ENCODE measurements around the gene STX7. TPM values are rescaled to one million over a fixed set of nuclear protein-coding genes. Genes with fewer than 3 reads are reported as not detected.

STX7 gene
- total and polyA plus RNA-seq, 2 experiments from 2014 or later, result 47.2 to 59.8 TPM

DNA sequence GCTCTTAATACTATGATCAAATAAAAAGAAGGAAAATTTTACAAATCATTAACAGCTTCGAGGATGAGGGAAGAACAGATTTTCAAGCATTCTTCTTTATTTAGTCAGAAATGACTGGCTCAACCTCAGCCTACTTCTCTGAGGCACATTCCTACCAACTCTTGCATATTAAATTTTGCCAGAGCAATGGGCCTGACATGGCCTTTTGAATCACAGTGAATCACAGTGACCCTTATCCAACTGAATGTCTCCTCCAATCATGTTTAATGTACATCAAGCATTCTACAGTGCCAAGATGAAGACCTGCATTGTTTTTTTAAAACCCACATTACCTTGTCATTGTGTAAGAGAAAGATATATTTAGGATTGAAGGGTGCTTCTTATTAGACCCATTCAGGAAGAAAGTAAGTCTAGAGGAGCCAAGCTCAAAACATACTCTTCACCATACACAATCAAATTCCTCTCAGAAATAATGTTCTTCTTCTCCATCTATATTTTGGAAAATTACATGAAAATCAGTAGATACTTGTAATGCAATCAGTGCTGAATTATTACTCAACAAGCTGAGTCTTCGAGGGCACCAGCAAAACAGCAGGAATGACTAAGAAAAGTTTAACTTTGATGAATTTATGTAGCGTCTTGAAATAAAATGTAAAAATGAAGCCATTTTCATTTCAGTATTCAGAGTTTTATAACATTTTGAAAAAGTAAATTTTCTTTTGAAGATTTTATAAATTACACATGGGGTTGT, 67.5 kb downstream of the STX7 start:
- no peaks in the 10 kb centered on the region for H4K20me1 ChIP-seq (ENCODE audit: insufficient read depth)
- 1 to 2% methylated on average over 3 of the region's 3 CpGs for WGBS, 2 experiments (ENCODE audit: low coverage in 1 of 2, low lambda C conversion rate in 2 of 2, missing lambda C conversion rate in 2 of 2)
- H3K9me3 ChIP-seq (ENCODE audit: low read depth), result no peaks in the 10 kb centered on the region
- DNase-seq, result peak; percentile 96
- no peaks in the 10 kb centered on the region for H3K79me2 ChIP-seq (ENCODE audit: insufficient read depth)
- TF ChIP-seq EZH2 (IDR thresholded peaks at IDR 0.05; ENCODE audit: insufficient read depth, poor library complexity, severe bottlenecking) (no peak), EZH2phosphoT487 (IDR thresholded peaks at IDR 0.05; ENCODE audit: insufficient read depth, low read depth) (peak; percentile 91)
- in situ Hi-C loops (cut with MboI), result no loop called here
- peaks cover 16% of the 10 kb centered on the region; the same call in 1 of the 2 replicates for H3K36me3 ChIP-seq (ENCODE audit: low read depth)
- H2AFZ ChIP-seq, result no peak overlapping the region
- H3F3A ChIP-seq (ENCODE audit: insufficient read depth), result peaks cover 42% of the 10 kb centered on the region
- peak overlapping the region; percentile 74 for H3K4me2 ChIP-seq (ENCODE audit: unreplicated experiment)
- H3K27ac ChIP-seq, result peak overlapping the region; percentile 88
- H3K27me3 ChIP-seq (replicated peaks; ENCODE audit: insufficient read depth), result no peaks in the 10 kb centered on the region
- peak overlapping the region; percentile 40 for H3K4me3 ChIP-seq
- peaks cover 37% of the 10 kb centered on the region for H3K4me1 ChIP-seq (ENCODE audit: insufficient read depth)
- H3K9ac ChIP-seq, result peak overlapping the region; percentile 43
- H3K9me2 ChIP-seq (ENCODE audit: insufficient read depth), result no peaks in the 10 kb centered on the region

DNA sequence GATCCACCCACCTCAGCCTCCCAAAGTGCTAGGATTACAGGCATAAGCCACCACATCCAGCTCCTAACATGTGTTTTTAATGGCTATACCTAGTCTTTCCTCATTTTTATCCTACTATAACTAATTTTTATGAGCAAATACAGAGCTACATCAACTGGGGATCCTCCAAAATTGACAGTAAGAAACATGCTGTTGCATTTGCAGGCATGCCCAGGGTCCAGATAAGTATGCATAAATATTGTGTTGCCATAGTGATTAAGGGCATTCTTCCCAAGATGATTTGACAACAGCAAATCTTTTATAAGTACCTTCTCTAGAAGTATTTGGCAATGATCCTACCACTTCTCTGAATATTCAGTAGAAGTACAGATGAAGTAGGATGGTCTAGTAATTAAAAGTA, 69.7 kb downstream of the STX7 start:
- in situ Hi-C loops (cut with MboI), result no loop called here
- DNase-seq, result peak; percentile 34

DNA sequence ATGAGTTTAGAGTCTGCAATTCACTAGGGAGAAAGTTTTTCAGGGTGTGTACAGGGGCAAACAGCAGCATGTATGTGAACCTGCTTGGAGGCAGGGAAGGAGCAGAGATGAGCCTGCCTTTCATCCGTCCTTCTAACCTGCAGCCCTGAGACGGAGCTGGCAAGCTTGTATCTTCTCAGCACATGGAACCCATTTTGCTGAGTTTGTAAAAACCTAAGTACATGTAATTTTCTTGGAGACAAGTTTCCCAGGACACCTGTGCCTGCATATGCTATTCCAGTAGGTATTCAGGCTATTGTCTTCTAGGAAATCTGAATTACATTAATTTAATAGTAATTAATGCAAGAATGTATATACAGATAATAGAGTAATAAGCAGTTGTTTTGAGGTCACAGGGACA, 82.8 kb downstream of the STX7 start:
- no peaks in the 10 kb centered on the region for H3K79me2 ChIP-seq (ENCODE audit: insufficient read depth)
- H3K9me3 ChIP-seq (ENCODE audit: low read depth), result no peaks in the 10 kb centered on the region
- no peaks in the 10 kb centered on the region for H3F3A ChIP-seq (ENCODE audit: insufficient read depth)
- no peak overlapping the region for H2AFZ ChIP-seq
- no peak for DNase-seq
- peaks cover 8% of the 10 kb centered on the region; the same call in 1 of the 2 replicates for H3K4me1 ChIP-seq (ENCODE audit: insufficient read depth)
- no peak overlapping the region for H3K9ac ChIP-seq
- H3K27me3 ChIP-seq (replicated peaks; ENCODE audit: insufficient read depth), result no peaks in the 10 kb centered on the region
- no peak overlapping the region for H3K4me3 ChIP-seq
- H3K9me2 ChIP-seq (ENCODE audit: insufficient read depth), result no peaks in the 10 kb centered on the region
- TF ChIP-seq EZH2 (IDR thresholded peaks at IDR 0.05; ENCODE audit: insufficient read depth, poor library complexity, severe bottlenecking), result no peak
- TF ChIP-seq EZH2phosphoT487 (IDR thresholded peaks at IDR 0.05; ENCODE audit: insufficient read depth, low read depth), result no peak
- no peaks in the 10 kb centered on the region for H4K20me1 ChIP-seq (ENCODE audit: insufficient read depth)
- H3K36me3 ChIP-seq (ENCODE audit: low read depth), result no peaks in the 10 kb centered on the region
- no peak overlapping the region for H3K27ac ChIP-seq
- 91 to 94% methylated on average over 2 of the region's 2 CpGs for WGBS, 2 experiments (ENCODE audit: low coverage in 1 of 2, low lambda C conversion rate in 2 of 2, missing lambda C conversion rate in 2 of 2)
- in situ Hi-C loops (cut with MboI), result no loop called here
- H3K4me2 ChIP-seq (ENCODE audit: unreplicated experiment), result no peak overlapping the region

More for the DNA sequence above, 69.7 kb downstream of the STX7 start:
- H3F3A ChIP-seq (ENCODE audit: insufficient read depth), result peaks cover 40% of the 10 kb centered on the region
- peak overlapping the region; percentile 15; the same call in 1 of the 2 replicates for H3K27ac ChIP-seq
- no peak overlapping the region for H3K4me3 ChIP-seq
- TF ChIP-seq EZH2 (IDR thresholded peaks at IDR 0.05; ENCODE audit: insufficient read depth, poor library complexity, severe bottlenecking) (no peak), EZH2phosphoT487 (IDR thresholded peaks at IDR 0.05; ENCODE audit: insufficient read depth, low read depth) (no peak)
- no peaks in the 10 kb centered on the region for H4K20me1 ChIP-seq (ENCODE audit: insufficient read depth)
- no peaks in the 10 kb centered on the region for H3K27me3 ChIP-seq (replicated peaks; ENCODE audit: insufficient read depth)
- no peak overlapping the region for H2AFZ ChIP-seq
- H3K79me2 ChIP-seq (ENCODE audit: insufficient read depth), result no peaks in the 10 kb centered on the region
- H3K9me3 ChIP-seq (ENCODE audit: low read depth), result no peaks in the 10 kb centered on the region
- H3K4me2 ChIP-seq (ENCODE audit: unreplicated experiment), result no peak overlapping the region
- 0 out of 2 replicates have a peak, but pooled peaks cover 13% of the 10 kb centered on the region for H3K36me3 ChIP-seq (ENCODE audit: low read depth)
- H3K9ac ChIP-seq, result no peak overlapping the region
- peaks cover 37% of the 10 kb centered on the region for H3K4me1 ChIP-seq (ENCODE audit: insufficient read depth)
- no peaks in the 10 kb centered on the region for H3K9me2 ChIP-seq (ENCODE audit: insufficient read depth)

DNA sequence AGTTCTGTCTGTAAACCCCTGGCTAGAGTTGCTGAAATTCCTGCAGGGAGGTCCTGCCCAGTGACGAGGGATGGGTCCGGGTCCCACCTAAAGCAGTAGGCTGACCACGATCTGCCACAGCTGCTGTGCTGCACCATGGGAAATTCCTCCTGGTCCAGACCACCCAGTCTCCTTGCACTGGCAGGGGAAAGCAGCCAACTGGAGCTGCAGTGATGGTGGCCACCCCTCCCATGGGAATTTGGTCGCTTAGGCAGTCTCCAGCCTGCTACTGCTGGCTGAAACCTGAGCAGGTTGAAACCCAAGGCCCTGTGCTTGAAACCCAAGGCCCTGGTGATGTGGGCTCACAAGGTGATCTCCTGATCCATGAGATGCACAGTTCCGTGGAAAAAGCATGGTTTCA, 87.7 kb downstream of the STX7 start:
- H3K9me3 ChIP-seq (ENCODE audit: low read depth), result no peaks in the 10 kb centered on the region
- H2AFZ ChIP-seq, result no peak overlapping the region
- no peaks in the 10 kb centered on the region for H3K9me2 ChIP-seq (ENCODE audit: insufficient read depth)
- TF ChIP-seq EZH2phosphoT487 (IDR thresholded peaks at IDR 0.05; ENCODE audit: insufficient read depth, low read depth), result no peak
- no peak for TF ChIP-seq EZH2 (IDR thresholded peaks at IDR 0.05; ENCODE audit: insufficient read depth, poor library complexity, severe bottlenecking)
- H3K4me1 ChIP-seq (ENCODE audit: insufficient read depth), result peaks cover 8% of the 10 kb centered on the region; the same call in 1 of the 2 replicates
- H4K20me1 ChIP-seq (ENCODE audit: insufficient read depth), result no peaks in the 10 kb centered on the region
- no peak overlapping the region for H3K27ac ChIP-seq
- no peak overlapping the region for H3K4me2 ChIP-seq (ENCODE audit: unreplicated experiment)
- H3K36me3 ChIP-seq (ENCODE audit: low read depth), result no peaks in the 10 kb centered on the region
- H3K9ac ChIP-seq, result no peak overlapping the region
- WGBS, 2 experiments (ENCODE audit: low coverage in 1 of 2, low lambda C conversion rate in 2 of 2, missing lambda C conversion rate in 2 of 2), result 80 to 88% methylated on average over 5 of the region's 5 CpGs
- no peaks in the 10 kb centered on the region for H3K27me3 ChIP-seq (replicated peaks; ENCODE audit: insufficient read depth)
- DNase-seq, result no peak
- H3K4me3 ChIP-seq, result no peak overlapping the region
- in situ Hi-C loops (cut with MboI), result no loop called here
- no peaks in the 10 kb centered on the region for H3F3A ChIP-seq (ENCODE audit: insufficient read depth)
- peaks cover 26% of the 10 kb centered on the region for H3K79me2 ChIP-seq (ENCODE audit: insufficient read depth)

Measured in GM23248 (cell line).